Vagina (tissue), 2 donors: ENCODE data around the gene MARK1. TPM values are rescaled to one million over a fixed set of nuclear protein-coding genes. Genes with fewer than 3 reads are reported as not detected.

Experiments used
- DNase-seq, 2 donors: peaks; one replicate each; pipeline ENCODE4 v3.0.0-alpha.2; 2017; ENCODE audit errors: extremely low spot score in 2 of 2
- H3K27ac ChIP-seq: fragments of 200-600 bp; sonication (generic); one replicate; pipeline ENCODE4 v1.5.1; 2019
- H3K27me3 ChIP-seq: fragments of 200-600 bp; sonication (generic); one replicate; pipeline ENCODE4 v1.5.1; 2019
- H3K36me3 ChIP-seq, 2 donors: fragments of 200-600 bp; sonication (generic); one replicate each; pipeline ENCODE4 v1.5.1; 2017 to 2019
- H3K4me1 ChIP-seq: fragments of 200-600 bp; sonication (generic); one replicate; pipeline ENCODE4 v1.5.1; 2019
- H3K4me3 ChIP-seq, 2 donors: fragments of 200-600 bp; sonication (generic); 1 replicate in 1 of 2; 2 replicates in 1 of 2; pipeline ENCODE4 v1.5.1; 2016 to 2019
- H3K9me3 ChIP-seq: fragments of 200-600 bp; sonication (generic); one replicate; pipeline ENCODE4 v1.5.1; 2019
- POLR2A ChIP-seq, 2 donors: fragments of 450-650 bp; IDR thresholded peaks; one replicate each; pipeline ENCODE4 v1.6.1; 2017; ENCODE audit warnings: antibody characterized with exemption in 2 of 2, mild to moderate bottlenecking in 2 of 2, moderate library complexity in 2 of 2
- POLR2AphosphoS5 ChIP-seq, 2 donors: sonication (generic); formaldehyde crosslinking; IDR thresholded peaks; one replicate each; pipeline ENCODE4 v1.9.0; 2017; ENCODE audit warnings: antibody characterized with exemption in 2 of 2, mild to moderate bottlenecking in 2 of 2, low read depth in 1 of 2; ENCODE audit not compliant: insufficient read depth in 1 of 2
- intact Hi-C: fragments of 100-400 bp; cut with DNase I; formaldehyde crosslinking; loops from one replicate; pipeline ENCODE4 v1.15.1; 2023
- total RNA-seq: library from RNA; depleted of rRNA; stranded (reverse); fragments of >200 nt; gene quantifications from one replicate; pipeline ENCODE4 v1.2.3, GENCODE V29; 2016
- TF ChIP-seq, protein P1 (sequence below), 3 experiments: fragments of 450-650 bp in 2 of 3; fragments of 200-600 bp in 1 of 3; sonication (generic) in 1 of 3; IDR thresholded peaks; one replicate each; pipeline ENCODE4 v1.5.1; 2017 to 2019; ENCODE audit warnings: antibody characterized with exemption in 3 of 3, mild to moderate bottlenecking in 2 of 3, moderate library complexity in 2 of 3

Gene MARK1
- total RNA-seq, 1 donor from 2014 or later, result 13.0 TPM

DNA sequence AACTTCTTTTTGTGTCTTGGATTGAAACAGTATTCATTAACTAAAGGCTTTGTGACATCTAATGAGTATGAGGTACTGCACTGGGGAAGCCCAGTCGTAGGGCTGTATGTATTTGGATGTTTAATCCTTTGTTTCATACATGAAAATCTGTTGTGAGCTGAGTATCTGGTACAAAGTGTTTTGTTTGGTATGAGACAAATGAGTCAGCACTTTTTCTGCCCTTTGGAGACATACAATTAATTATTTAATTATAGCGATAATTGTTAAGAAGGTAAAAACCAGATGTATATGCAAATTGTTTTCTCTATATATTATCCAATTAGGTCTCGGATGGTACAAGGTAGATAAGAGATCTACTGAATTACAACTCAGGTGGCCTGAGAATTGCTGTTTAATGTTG lies 36.3 kb downstream of the MARK1 start:
- Histone ChIP-seq H3K4me3 (no peak overlapping the region), H3K27me3 (no peaks in the 10 kb centered on the region), H3K4me1 (peaks cover 26% of the 10 kb centered on the region), H3K9me3 (no peaks in the 10 kb centered on the region), H3K36me3 (no peaks in the 10 kb centered on the region), H3K27ac (no peak overlapping the region)
- no peak for DNase-seq
- TF ChIP-seq, protein P1, sequence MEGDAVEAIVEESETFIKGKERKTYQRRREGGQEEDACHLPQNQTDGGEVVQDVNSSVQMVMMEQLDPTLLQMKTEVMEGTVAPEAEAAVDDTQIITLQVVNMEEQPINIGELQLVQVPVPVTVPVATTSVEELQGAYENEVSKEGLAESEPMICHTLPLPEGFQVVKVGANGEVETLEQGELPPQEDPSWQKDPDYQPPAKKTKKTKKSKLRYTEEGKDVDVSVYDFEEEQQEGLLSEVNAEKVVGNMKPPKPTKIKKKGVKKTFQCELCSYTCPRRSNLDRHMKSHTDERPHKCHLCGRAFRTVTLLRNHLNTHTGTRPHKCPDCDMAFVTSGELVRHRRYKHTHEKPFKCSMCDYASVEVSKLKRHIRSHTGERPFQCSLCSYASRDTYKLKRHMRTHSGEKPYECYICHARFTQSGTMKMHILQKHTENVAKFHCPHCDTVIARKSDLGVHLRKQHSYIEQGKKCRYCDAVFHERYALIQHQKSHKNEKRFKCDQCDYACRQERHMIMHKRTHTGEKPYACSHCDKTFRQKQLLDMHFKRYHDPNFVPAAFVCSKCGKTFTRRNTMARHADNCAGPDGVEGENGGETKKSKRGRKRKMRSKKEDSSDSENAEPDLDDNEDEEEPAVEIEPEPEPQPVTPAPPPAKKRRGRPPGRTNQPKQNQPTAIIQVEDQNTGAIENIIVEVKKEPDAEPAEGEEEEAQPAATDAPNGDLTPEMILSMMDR (IDR thresholded peaks at IDR 0.05), result no peak
- TF ChIP-seq POLR2A (IDR thresholded peaks at IDR 0.05), result no peak
- no peak for TF ChIP-seq POLR2AphosphoS5 (IDR thresholded peaks at IDR 0.05; ENCODE audit: insufficient read depth in 1 of 2, low read depth in 1 of 2)
- intact Hi-C loops, result no loop called here

DNA sequence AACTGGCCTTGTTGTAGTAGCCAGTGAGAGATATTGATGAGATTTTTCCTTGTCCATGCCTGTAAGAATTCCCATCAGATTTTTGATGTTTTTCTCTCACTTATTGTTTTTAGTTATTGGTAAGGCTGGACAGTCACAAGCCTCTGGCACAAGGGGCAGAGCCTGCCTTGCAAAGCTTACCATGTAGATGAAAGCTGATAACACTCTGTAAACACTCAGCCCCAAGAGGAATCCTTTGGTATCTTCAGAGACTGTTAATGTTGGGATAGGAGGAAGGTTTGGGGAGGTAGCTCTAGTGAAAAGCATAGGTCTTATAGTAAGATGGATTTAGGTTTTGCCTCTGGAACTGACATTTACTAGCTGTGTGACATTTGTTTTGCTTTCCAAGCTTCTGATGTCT lies 37.7 kb downstream of the MARK1 start:
- no peak overlapping the region for H3K27ac ChIP-seq
- intact Hi-C loops, result no loop called here

DNA sequence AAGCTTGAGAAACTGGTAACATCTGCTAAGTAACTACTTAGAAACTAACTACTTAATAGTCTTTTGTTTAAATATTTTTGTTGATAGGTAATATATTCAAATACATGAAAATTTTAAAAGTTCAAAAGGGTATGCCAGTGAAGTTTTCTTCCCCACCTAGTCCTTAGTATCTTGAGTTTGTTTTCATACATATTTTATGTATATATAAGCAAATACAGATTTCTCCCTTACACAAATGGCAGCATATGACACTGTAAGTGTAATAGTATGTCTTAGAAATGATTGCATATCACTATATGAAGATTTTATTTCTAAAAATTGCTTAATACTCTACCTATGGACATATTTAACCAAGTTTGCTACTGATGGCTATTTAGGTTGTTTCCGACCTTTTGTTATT lies 38.9 kb downstream of the MARK1 start:
- H3K4me1 ChIP-seq, result peaks cover 26% of the 10 kb centered on the region
- H3K9me3 ChIP-seq, result no peaks in the 10 kb centered on the region
- no peak for TF ChIP-seq POLR2AphosphoS5 (IDR thresholded peaks at IDR 0.05; ENCODE audit: insufficient read depth in 1 of 2, low read depth in 1 of 2)
- TF ChIP-seq, protein P1 (IDR thresholded peaks at IDR 0.05), result no peak
- TF ChIP-seq POLR2A (IDR thresholded peaks at IDR 0.05), result no peak
- intact Hi-C loops, result no loop called here
- no peaks in the 10 kb centered on the region for H3K27me3 ChIP-seq
- no peak overlapping the region for H3K27ac ChIP-seq
- DNase-seq, result no peak
- H3K4me3 ChIP-seq, result no peak overlapping the region
- H3K36me3 ChIP-seq, result no peaks in the 10 kb centered on the region

More for the DNA sequence above, 37.7 kb downstream of the MARK1 start:
- no peaks in the 10 kb centered on the region for H3K9me3 ChIP-seq
- no peak overlapping the region for H3K4me3 ChIP-seq
- H3K36me3 ChIP-seq, result no peaks in the 10 kb centered on the region
- peaks cover 26% of the 10 kb centered on the region for H3K4me1 ChIP-seq
- TF ChIP-seq, protein P1 (IDR thresholded peaks at IDR 0.05), result no peak
- TF ChIP-seq POLR2AphosphoS5 (IDR thresholded peaks at IDR 0.05; ENCODE audit: insufficient read depth in 1 of 2, low read depth in 1 of 2) (no peak), POLR2A (IDR thresholded peaks at IDR 0.05) (no peak)
- no peak for DNase-seq
- H3K27me3 ChIP-seq, result no peaks in the 10 kb centered on the region

DNA sequence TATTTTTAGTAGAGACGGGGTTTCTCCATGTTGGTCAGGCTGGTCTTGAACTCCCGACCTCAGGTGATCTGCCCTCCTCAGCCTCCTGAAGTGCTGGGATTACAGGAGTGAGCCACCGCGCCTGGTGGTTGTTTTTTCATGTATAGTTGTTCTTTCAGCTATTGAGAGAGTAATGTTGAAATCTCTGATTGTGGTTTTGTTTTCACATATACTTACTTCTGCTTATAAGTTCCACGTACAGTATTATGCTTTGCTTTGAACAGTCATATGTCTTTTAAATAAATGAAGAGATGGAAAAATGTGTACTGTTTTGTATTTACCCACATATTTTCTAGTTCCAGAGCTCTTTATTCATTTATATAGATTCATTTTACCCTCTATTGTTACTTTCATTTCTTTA lies 44.5 kb downstream of the MARK1 start:
- intact Hi-C loops, result no loop called here
- Histone ChIP-seq H3K27ac (no peak overlapping the region), H3K27me3 (no peaks in the 10 kb centered on the region), H3K4me3 (no peak overlapping the region), H3K4me1 (no peaks in the 10 kb centered on the region), H3K9me3 (peaks cover 13% of the 10 kb centered on the region), H3K36me3 (no peaks in the 10 kb centered on the region)
- no peak for DNase-seq
- TF ChIP-seq POLR2AphosphoS5 (IDR thresholded peaks at IDR 0.05; ENCODE audit: insufficient read depth in 1 of 2, low read depth in 1 of 2) (no peak), POLR2A (IDR thresholded peaks at IDR 0.05) (no peak)
- TF ChIP-seq, protein P1 (IDR thresholded peaks at IDR 0.05), result no peak

DNA sequence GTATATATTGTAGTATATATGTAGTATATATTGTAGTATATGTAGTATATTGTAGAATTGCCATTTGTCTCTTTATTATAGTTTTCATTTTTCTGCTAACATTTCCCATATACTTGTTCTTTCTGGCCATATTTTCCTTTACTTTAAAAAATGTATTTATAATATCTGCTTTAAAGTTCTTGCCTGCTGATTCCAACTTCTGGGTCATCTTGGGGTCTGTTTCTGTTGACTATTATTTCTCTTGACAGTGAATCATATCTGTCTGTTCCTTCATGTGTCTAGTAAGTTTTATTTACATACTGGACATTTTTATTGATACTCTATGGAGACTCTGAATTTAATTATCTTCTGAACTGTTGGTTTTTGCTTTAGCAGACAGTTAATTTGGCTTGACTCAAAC lies 45.9 kb downstream of the MARK1 start:
- Histone ChIP-seq H3K36me3 (no peaks in the 10 kb centered on the region), H3K27ac (no peak overlapping the region), H3K9me3 (peaks cover 13% of the 10 kb centered on the region), H3K4me1 (no peaks in the 10 kb centered on the region), H3K27me3 (no peaks in the 10 kb centered on the region), H3K4me3 (no peak overlapping the region)
- TF ChIP-seq POLR2A (IDR thresholded peaks at IDR 0.05), result no peak
- TF ChIP-seq POLR2AphosphoS5 (IDR thresholded peaks at IDR 0.05; ENCODE audit: insufficient read depth in 1 of 2, low read depth in 1 of 2), result no peak
- TF ChIP-seq, protein P1 (IDR thresholded peaks at IDR 0.05), result no peak
- intact Hi-C loops, result no loop called here
- DNase-seq, result no peak
